NCI-H2029 (cell line): ENCODE results near the gene SPTBN4.
A peak's percentile ranks its signal among the peaks of the same experiment; 100 is the strongest.

Experiments used
- DNase-seq: peaks from one replicate; lab custom pipeline; 2025; lab: John Stamatoyannopoulos, UW

Gene SPTBN4

GRCh38 chr19:40604647-40605215, 137.9 kb downstream of the SPTBN4 start:
- peak; percentile 21 for DNase-seq

- peak; percentile 83 for DNase-seq
Measured at GRCh38 chr19:40605216-40605971, 138.6 kb downstream of the SPTBN4 start.

- DNase-seq = no peak
Measured at GRCh38 chr19:40607311-40608239, 140.8 kb downstream of the SPTBN4 start.

GRCh38 chr19:40608240-40608621, 141.4 kb downstream of the SPTBN4 start:
- DNase-seq = no peak

- DNase-seq = no peak
Measured at GRCh38 chr19:40608957-40609356, 142.2 kb downstream of the SPTBN4 start.

- DNase-seq = peak; percentile 54
Measured at GRCh38 chr19:40609561-40610395, 143.0 kb downstream of the SPTBN4 start.

- peak; percentile 15 for DNase-seq
Measured at GRCh38 chr19:40610396-40611064, 143.7 kb downstream of the SPTBN4 start.

- no peak for DNase-seq
Measured at GRCh38 chr19:40611096-40611495, 144.3 kb downstream of the SPTBN4 start.

- DNase-seq = no peak
Measured at GRCh38 chr19:40611900-40612698, 145.3 kb downstream of the SPTBN4 start.

- DNase-seq = peak; percentile 63
Measured at GRCh38 chr19:40612831-40613689, 146.3 kb downstream of the SPTBN4 start.

GRCh38 chr19:40613690-40614621, 147.2 kb downstream of the SPTBN4 start:
- peak; percentile 80 for DNase-seq

GRCh38 chr19:40614622-40615411, 148.0 kb downstream of the SPTBN4 start:
- peak; percentile 66 for DNase-seq

- no peak for DNase-seq
Measured at GRCh38 chr19:40616178-40616577, 149.4 kb downstream of the SPTBN4 start.

GRCh38 chr19:40616941-40617340, 150.1 kb downstream of the SPTBN4 start:
- DNase-seq = no peak

GRCh38 chr19:40617961-40618360, 151.2 kb downstream of the SPTBN4 start:
- no peak for DNase-seq

- no peak for DNase-seq
Measured at GRCh38 chr19:40619333-40620160, 152.7 kb downstream of the SPTBN4 start.

- DNase-seq = no peak
Measured at GRCh38 chr19:40620161-40620485, 153.3 kb downstream of the SPTBN4 start.
